ENCODE measurements around the gene ASB13.
"Not testable (repeated sequence)": the region's sequence is repeated elsewhere in the genome, so short reads cannot be mapped to it uniquely, and the experiment has no call there.

Gene ASB13

DNA sequence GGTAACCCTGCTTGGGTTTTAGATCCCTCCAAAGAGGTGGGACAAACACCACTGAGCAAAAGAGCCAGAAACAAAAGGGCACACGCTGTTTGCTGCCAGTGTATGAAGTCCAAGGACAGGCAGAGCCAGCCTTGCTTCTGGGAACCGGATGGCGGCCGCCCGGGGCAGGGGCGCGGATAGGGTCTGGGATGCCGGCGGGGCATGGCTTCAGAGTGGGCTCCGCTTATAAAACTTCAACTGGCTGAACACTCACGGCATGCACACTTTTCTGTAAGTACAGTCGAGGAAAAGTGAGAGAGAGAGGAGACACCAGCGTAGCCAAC is 62.6 kb downstream of the ASB13 start:
- DNase-seq, result no peak

DNA sequence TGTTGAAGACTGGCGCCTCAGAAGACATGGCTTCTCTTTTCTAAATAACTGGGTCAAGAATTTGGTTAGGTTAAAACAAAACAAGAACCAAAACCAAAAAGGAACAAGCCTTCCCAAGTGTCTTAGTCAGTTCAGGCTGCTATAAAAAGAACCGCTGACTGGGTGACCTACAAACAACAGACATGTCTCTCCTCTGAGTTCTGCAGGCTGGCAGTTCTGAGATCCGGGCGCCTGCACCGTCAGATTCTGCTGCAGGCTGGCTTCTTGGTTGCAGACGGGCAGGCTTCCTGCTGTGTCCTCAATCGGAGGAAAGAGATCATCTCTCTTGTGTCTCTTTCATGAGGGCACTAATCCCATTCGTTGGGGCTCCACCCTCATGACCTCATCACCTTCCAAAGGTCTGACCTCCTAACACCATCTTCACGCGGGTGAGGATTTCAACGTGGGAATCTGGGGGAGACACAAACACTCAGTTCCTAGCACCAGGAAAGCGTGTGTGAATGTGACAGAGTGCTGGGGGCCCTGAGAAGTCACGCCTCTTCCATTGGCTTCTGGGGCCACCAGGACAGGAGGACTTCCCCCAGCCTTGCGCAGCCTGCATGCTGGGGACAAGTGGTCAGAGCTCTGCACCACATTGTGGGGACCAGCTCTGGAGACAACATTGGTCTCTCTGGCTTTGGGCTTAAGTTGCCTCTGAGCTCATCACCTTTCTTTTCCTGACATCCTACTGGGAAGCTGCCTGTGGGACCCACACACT is 63.1 kb downstream of the ASB13 start:
- DNase-seq, result no peak

DNA sequence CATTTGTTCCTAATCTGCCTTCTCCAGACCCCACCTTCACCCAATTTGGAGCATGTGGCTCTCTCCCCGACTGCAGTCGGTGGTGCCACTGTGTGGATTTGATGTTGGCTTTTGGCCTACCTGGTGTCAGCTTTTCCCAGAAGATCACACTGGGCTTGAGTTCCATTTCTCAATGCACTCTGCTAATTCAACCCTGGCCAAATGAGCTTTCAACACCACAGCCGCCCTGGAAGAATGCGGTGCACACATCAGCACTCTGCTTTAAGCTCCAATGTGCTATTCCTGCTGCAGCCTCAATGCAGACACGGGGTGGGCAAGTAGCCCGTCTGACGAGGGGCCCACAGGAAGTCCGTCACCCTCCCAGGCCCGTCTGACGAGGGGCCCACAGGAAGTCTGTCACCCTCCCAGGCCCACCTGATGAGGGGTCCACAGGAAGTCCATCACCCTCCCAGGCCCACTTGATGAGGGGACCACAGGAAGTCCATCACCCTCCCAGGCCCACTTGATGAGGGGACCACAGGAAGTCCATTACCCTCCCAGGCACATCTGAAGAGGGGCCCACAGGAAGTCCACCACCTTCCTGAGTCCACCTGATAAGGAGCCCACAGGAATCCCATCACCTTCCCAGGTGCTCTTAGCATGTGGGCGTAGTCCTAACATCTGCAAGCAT is 64.4 kb downstream of the ASB13 start:
- no peak for DNase-seq

- no peak for DNase-seq
These were observed 65.5 kb downstream of the ASB13 start for GRCh38 chr10:5600908-5601307.

- no peak for DNase-seq
These were observed 66.5 kb downstream of the ASB13 start for GRCh38 chr10:5599613-5600520.

DNA sequence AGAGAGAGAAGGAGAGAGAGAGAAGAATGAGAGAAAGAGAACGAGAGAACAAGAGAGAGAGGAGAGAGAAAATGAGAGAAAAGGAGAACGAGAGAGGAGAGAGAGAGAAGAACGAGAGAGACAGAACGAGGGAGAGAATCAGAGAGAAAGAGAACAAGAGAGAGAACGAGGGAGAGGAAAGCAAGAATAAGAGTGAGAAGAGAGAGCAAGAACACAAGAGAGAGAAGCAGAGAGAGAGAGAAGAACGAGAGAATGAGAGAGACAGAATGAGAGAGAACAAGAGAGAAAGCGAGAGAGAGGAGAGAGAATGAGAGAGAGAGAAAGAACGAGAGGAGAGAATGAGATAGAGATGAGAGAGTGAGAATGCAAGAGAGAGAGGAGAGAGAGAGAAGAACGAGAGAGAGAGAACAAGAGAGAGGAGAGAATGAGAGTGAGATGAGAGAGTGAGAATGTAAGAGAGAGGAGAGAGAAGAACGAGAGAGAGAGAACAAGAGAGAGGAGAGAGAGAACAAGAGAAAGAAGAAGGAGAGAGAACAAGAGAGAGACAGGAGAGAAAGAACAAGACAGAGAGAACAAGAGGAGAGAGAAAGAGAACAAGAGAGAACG is 68.2 kb downstream of the ASB13 start:
- DNase-seq, result no peak

DNA sequence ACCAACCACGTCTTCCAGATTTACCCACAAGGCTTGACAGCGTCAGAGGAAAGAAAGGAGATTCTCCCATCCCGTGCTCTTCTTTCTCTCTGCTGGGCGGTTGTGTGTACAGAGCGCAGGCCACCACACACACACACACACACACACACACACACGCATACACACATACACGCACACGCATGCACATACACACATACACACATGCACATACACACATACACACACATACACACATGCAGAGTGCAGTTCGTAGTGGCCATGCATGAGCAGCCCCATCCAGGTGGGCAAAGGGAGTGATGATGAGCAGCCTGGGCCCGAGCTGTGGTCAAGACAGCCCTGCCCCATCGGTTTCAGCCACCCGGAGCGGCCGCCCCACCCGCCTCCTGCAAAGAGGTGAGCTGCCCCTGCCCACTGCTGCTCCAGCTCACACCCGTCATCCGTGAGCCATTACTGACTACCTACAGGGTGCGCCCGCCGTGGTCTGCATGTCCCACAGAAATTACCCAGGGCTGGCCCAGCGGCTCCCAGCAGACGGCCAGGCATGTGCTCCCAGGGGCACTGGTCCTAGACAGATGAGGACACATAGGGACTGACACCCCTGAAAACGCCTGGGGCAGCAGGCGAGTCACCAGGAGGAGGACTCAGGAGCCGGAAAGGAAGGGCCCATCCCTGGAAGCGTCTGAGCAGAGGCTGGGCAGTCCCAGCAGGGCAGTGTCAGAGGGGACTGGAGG is 69.6 kb downstream of the ASB13 start:
- DNase-seq, result no peak

GRCh38 chr10:5595994-5596471 is 70.4 kb downstream of the ASB13 start:
- DNase-seq, result no peak

DNA sequence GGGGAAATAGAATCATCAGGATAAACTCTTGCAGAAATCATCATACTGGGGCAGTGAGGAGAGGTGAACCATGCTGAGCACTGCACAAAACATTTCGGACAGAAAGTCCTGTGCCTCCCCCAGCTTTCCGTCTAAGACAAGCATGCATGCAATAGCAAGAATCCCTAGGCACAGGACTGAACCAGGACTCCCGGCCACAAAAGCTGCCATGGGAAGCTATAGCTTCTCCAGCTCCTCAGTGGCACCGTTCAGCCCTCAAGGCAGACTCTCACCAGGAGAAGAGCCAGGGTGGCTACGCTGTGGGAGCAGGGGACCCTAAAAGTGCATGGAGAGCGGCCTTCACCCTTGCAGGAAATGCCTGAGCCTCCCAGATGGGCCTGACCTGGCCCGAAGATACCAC is 70.8 kb downstream of the ASB13 start:
- no peak for DNase-seq

- DNase-seq, result no peak
These were observed 71.3 kb downstream of the ASB13 start for GRCh38 chr10:5595095-5595494.

- DNase-seq, result no peak
These were observed 71.9 kb downstream of the ASB13 start for GRCh38 chr10:5594271-5595049.

DNA sequence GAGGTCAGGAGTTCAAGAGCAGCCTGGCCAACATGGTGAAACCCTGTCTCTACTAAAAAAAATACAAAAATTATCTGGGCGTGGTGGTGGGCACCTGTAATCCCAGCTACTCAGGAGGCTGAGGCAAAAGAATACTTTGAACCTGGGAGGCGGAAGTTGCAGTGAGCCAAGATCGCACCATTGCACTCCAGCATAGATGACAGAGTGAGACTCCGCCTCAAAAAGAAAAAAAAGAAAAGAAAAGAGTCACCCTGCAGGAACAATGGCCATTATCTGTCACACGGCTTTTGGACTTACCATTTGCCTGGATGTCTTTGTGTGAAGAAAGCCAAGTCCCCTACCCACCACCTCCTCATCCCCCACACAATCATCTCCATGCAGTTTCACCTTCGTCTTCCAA is 73.0 kb downstream of the ASB13 start:
- DNase-seq, result not testable (repeated sequence)

- no peak for DNase-seq
These were observed 74.3 kb downstream of the ASB13 start for GRCh38 chr10:5592070-5592469.

GRCh38 chr10:5591336-5591824 is 75.0 kb downstream of the ASB13 start:
- no peak for DNase-seq

DNA sequence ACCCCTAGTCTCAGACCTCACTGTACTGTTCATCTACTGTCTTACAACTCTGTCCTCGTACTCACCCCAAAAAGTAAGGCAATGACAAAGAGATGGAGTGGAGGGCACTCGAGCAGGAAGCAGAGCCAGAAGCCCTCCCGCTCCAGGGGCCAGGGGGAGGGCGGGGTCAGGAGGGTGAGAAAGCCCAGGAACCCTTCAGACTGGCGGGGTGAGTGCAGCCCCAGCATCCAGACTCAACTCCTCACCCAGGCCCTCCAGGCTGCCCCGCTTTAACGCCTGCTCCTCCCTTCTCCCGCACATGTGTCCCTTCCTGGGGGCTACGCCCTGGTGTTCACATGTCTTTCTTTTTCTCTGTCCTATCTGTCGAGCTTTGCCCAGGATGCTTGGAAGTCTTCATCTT is 75.6 kb downstream of the ASB13 start:
- no peak for DNase-seq

DNA sequence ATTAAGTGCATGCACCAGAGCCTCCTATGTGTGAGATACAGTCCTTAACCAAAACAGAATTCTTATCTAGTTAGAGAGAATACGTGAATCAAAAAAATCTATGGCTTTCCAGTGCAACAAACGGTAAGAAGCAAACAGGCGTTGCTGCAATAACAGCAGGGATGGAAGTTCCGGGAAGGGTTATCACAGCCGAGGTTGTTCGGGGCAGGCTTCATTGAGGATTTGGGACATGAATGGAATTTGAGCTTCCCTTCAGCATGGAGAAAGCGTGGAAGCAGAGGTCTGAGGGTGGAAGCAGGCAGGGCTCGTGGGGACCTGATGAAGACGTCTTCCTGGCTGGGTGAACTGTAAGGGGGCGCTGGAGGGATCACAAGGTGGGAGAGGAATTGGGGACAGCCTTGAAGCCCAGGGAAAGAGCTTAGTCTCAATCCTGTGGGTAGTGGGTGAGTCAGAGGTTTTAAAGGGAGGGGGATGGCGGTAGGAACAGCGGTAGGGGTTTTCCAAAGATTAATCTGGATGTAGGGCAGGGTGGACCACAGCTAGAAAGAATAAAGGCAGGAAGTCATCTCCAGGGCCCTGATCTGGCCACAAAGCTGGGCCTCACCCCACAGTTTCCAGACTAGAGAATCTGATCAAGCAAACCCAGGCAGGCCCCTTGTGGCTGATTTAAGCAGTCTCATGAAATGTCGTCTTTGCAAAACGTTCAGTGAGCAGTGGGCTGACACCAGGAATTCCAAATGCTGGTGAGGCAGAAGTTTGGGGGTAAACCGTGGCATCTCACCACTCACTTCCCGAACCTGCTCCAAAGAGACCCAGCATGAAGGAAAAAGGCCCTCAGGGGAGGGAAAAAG is 76.5 kb downstream of the ASB13 start:
- no peak for DNase-seq

GRCh38 chr10:5589011-5589660 is 77.3 kb downstream of the ASB13 start:
- DNase-seq, result peak in 1 of 2 experiments; percentile 12

Measured in NCI-H187 (cell line).